WI38 (cell line): ENCODE measurements around the gene EPB41L4A.
"Not testable (repeated sequence)": the region's sequence is repeated elsewhere in the genome, so short reads cannot be mapped to it uniquely, and the experiment has no call there.

ENCODE experiments used
- H3K4me3 ChIP-seq: 2 replicates; pipeline ENCODE4 v1.5.1; 2011; ENCODE audit warnings: low read depth, mild to moderate bottlenecking, control low read depth, low read length
- CTCF ChIP-seq: IDR thresholded peaks from 2 replicates; pipeline ENCODE4 v1.5.1; 2012; ENCODE audit warnings: low read depth, mild to moderate bottlenecking, control low read depth, low read length

EPB41L4A gene

GRCh38 chr5:112208699-112209615, 210.1 kb downstream of the EPB41L4A start:
- TF ChIP-seq CTCF, result no peak
- H3K4me3 ChIP-seq, result no peak overlapping the region

GRCh38 chr5:112208195-112208594, 210.9 kb downstream of the EPB41L4A start:
- H3K4me3 ChIP-seq, result not testable (repeated sequence)

- H3K4me3 ChIP-seq, result no peak overlapping the region
- TF ChIP-seq CTCF, result no peak
Measured at GRCh38 chr5:112205846-112206245, 213.2 kb downstream of the EPB41L4A start.

- H3K4me3 ChIP-seq, result no peak overlapping the region
- TF ChIP-seq CTCF, result no peak
Measured at GRCh38 chr5:112203229-112203628, 215.8 kb downstream of the EPB41L4A start.

GRCh38 chr5:112202694-112203093, 216.4 kb downstream of the EPB41L4A start:
- H3K4me3 ChIP-seq, result no peak overlapping the region
- TF ChIP-seq CTCF, result no peak

GRCh38 chr5:112201141-112201540, 217.9 kb downstream of the EPB41L4A start:
- no peak overlapping the region for H3K4me3 ChIP-seq

GRCh38 chr5:112200131-112200530, 218.9 kb downstream of the EPB41L4A start:
- TF ChIP-seq CTCF, result no peak
- no peak overlapping the region for H3K4me3 ChIP-seq

More at GRCh38 chr5:112201141-112201540, 217.9 kb downstream of the EPB41L4A start:
- TF ChIP-seq CTCF, result no peak
